Measurements from ENCODE around the gene TMEM86A. TPM values are rescaled to one million over a fixed set of nuclear protein-coding genes. Genes with fewer than 3 reads are reported as not detected.

The TMEM86A gene
- total and polyA plus RNA-seq, 9 donors = 1.5 to 3.4 (median 3.1) TPM

GRCh38 chr11:18721561-18722292 is 23.1 kb downstream of the TMEM86A start:
- WGBS (ENCODE audit: insufficient coverage) = 1% methylated on average over 15 of the region's 36 CpGs
- Histone ChIP-seq H3K4me1 (ENCODE audit: control insufficient read depth, insufficient read depth, low read length) (peaks cover 45% of the 10 kb centered on the region), H3K27me3 (ENCODE audit: control insufficient read depth, insufficient read depth, low read length) (peaks cover 3% of the 10 kb centered on the region), H3K4me3 (ENCODE audit: low read length) (peak overlapping the region; percentile 69), H3K36me3 (ENCODE audit: control insufficient read depth, insufficient read depth, low read length) (no peaks in the 10 kb centered on the region), H3K27ac (ENCODE audit: low read length) (peak overlapping the region; percentile 71), H3K9me3 (replicated peaks; ENCODE audit: control insufficient read depth, low read depth, low read length) (no peaks in the 10 kb centered on the region)
- peak; percentile 58 for DNase-seq

- no peak overlapping the region for H3K27ac ChIP-seq (ENCODE audit: low read length)
- no CpG with 5 or more reads among the region's 1 CpG for WGBS (ENCODE audit: insufficient coverage)
- H3K27me3 ChIP-seq (ENCODE audit: control insufficient read depth, insufficient read depth, low read length) = peaks cover 3% of the 10 kb centered on the region
- peaks cover 49% of the 10 kb centered on the region for H3K4me1 ChIP-seq (ENCODE audit: control insufficient read depth, insufficient read depth, low read length)
- H3K36me3 ChIP-seq (ENCODE audit: control insufficient read depth, insufficient read depth, low read length) = no peaks in the 10 kb centered on the region
- DNase-seq = no peak
- no peaks in the 10 kb centered on the region for H3K9me3 ChIP-seq (replicated peaks; ENCODE audit: control insufficient read depth, low read depth, low read length)
- no peak overlapping the region for H3K4me3 ChIP-seq (ENCODE audit: low read length)
These were observed 23.7 kb downstream of the TMEM86A start for GRCh38 chr11:18722293-18722637.

GRCh38 chr11:18723991-18724390 is 25.4 kb downstream of the TMEM86A start:
- WGBS (ENCODE audit: insufficient coverage) = 24% methylated on average over 5 of the region's 7 CpGs
- peaks cover 3% of the 10 kb centered on the region for H3K27me3 ChIP-seq (ENCODE audit: control insufficient read depth, insufficient read depth, low read length)
- peaks cover 53% of the 10 kb centered on the region for H3K4me1 ChIP-seq (ENCODE audit: control insufficient read depth, insufficient read depth, low read length)
- no peaks in the 10 kb centered on the region for H3K36me3 ChIP-seq (ENCODE audit: control insufficient read depth, insufficient read depth, low read length)
- H3K4me3 ChIP-seq (ENCODE audit: low read length) = no peak overlapping the region
- H3K27ac ChIP-seq (ENCODE audit: low read length) = no peak overlapping the region
- H3K9me3 ChIP-seq (replicated peaks; ENCODE audit: control insufficient read depth, low read depth, low read length) = no peaks in the 10 kb centered on the region
- no peak for DNase-seq

- no peaks in the 10 kb centered on the region for H3K9me3 ChIP-seq (replicated peaks; ENCODE audit: control insufficient read depth, low read depth, low read length)
- WGBS (ENCODE audit: insufficient coverage) = 20% methylated on average over 1 of the region's 7 CpGs
- peaks cover 43% of the 10 kb centered on the region for H3K4me1 ChIP-seq (ENCODE audit: control insufficient read depth, insufficient read depth, low read length)
- peak within 1 kb of the TSS; percentile 1 for H3K27ac ChIP-seq (ENCODE audit: low read length)
- no peaks in the 10 kb centered on the region for H3K36me3 ChIP-seq (ENCODE audit: control insufficient read depth, insufficient read depth, low read length)
- DNase-seq = peak; percentile 44
- no peaks in the 10 kb centered on the region for H3K27me3 ChIP-seq (ENCODE audit: control insufficient read depth, insufficient read depth, low read length)
- no peak within 1 kb of the TSS for H3K4me3 ChIP-seq (ENCODE audit: low read length)
These were observed 27.5 kb downstream of the TMEM86A start, which contains the start of gene IGSF22 for GRCh38 chr11:18726040-18726439. IGSF22 (minus strand) TSS chr11:18726188; CDS start chr11:18724236, 1,952 bp downstream.

- no peaks in the 10 kb centered on the region for H3K27me3 ChIP-seq (ENCODE audit: control insufficient read depth, insufficient read depth, low read length)
- WGBS (ENCODE audit: insufficient coverage) = 62% methylated on average over 9 of the region's 10 CpGs
- H3K4me1 ChIP-seq (ENCODE audit: control insufficient read depth, insufficient read depth, low read length) = peaks cover 30% of the 10 kb centered on the region
- H3K9me3 ChIP-seq (replicated peaks; ENCODE audit: control insufficient read depth, low read depth, low read length) = no peaks in the 10 kb centered on the region
- H3K4me3 ChIP-seq (ENCODE audit: low read length) = no peak overlapping the region
- H3K27ac ChIP-seq (ENCODE audit: low read length) = no peak overlapping the region
- H3K36me3 ChIP-seq (ENCODE audit: control insufficient read depth, insufficient read depth, low read length) = no peaks in the 10 kb centered on the region
- DNase-seq = peak; percentile 61
These were observed 29.1 kb downstream of the TMEM86A start for GRCh38 chr11:18727479-18728236.

GRCh38 chr11:18728658-18729057 is 30.1 kb downstream of the TMEM86A start:
- no peaks in the 10 kb centered on the region for H3K36me3 ChIP-seq (ENCODE audit: control insufficient read depth, insufficient read depth, low read length)
- no peaks in the 10 kb centered on the region for H3K27me3 ChIP-seq (ENCODE audit: control insufficient read depth, insufficient read depth, low read length)
- no peak for DNase-seq
- no peak overlapping the region for H3K4me3 ChIP-seq (ENCODE audit: low read length)
- peaks cover 26% of the 10 kb centered on the region for H3K4me1 ChIP-seq (ENCODE audit: control insufficient read depth, insufficient read depth, low read length)
- no peak overlapping the region for H3K27ac ChIP-seq (ENCODE audit: low read length)
- WGBS (ENCODE audit: insufficient coverage) = 87% methylated on average over 9 of the region's 13 CpGs
- H3K9me3 ChIP-seq (replicated peaks; ENCODE audit: control insufficient read depth, low read depth, low read length) = no peaks in the 10 kb centered on the region

GRCh38 chr11:18729426-18729825 is 30.8 kb downstream of the TMEM86A start:
- WGBS (ENCODE audit: insufficient coverage) = 76% methylated on average over 8 of the region's 16 CpGs
- peaks cover 20% of the 10 kb centered on the region for H3K4me1 ChIP-seq (ENCODE audit: control insufficient read depth, insufficient read depth, low read length)
- H3K36me3 ChIP-seq (ENCODE audit: control insufficient read depth, insufficient read depth, low read length) = no peaks in the 10 kb centered on the region
- H3K4me3 ChIP-seq (ENCODE audit: low read length) = no peak overlapping the region
- no peak for DNase-seq
- H3K27ac ChIP-seq (ENCODE audit: low read length) = no peak overlapping the region
- no peaks in the 10 kb centered on the region for H3K27me3 ChIP-seq (ENCODE audit: control insufficient read depth, insufficient read depth, low read length)
- H3K9me3 ChIP-seq (replicated peaks; ENCODE audit: control insufficient read depth, low read depth, low read length) = no peaks in the 10 kb centered on the region

GRCh38 chr11:18730020-18730419 is 31.4 kb downstream of the TMEM86A start:
- Histone ChIP-seq H3K4me1 (ENCODE audit: control insufficient read depth, insufficient read depth, low read length) (peaks cover 20% of the 10 kb centered on the region), H3K27me3 (ENCODE audit: control insufficient read depth, insufficient read depth, low read length) (no peaks in the 10 kb centered on the region), H3K4me3 (ENCODE audit: low read length) (no peak overlapping the region), H3K9me3 (replicated peaks; ENCODE audit: control insufficient read depth, low read depth, low read length) (no peaks in the 10 kb centered on the region), H3K27ac (ENCODE audit: low read length) (no peak overlapping the region), H3K36me3 (ENCODE audit: control insufficient read depth, insufficient read depth, low read length) (no peaks in the 10 kb centered on the region)
- no peak for DNase-seq
- 81% methylated on average over 7 of the region's 9 CpGs for WGBS (ENCODE audit: insufficient coverage)

GRCh38 chr11:18731441-18731840 is 32.9 kb downstream of the TMEM86A start:
- H3K9me3 ChIP-seq (replicated peaks; ENCODE audit: control insufficient read depth, low read depth, low read length) = no peaks in the 10 kb centered on the region
- H3K36me3 ChIP-seq (ENCODE audit: control insufficient read depth, insufficient read depth, low read length) = no peaks in the 10 kb centered on the region
- peaks cover 11% of the 10 kb centered on the region for H3K4me1 ChIP-seq (ENCODE audit: control insufficient read depth, insufficient read depth, low read length)
- 100% methylated on average over 1 of the region's 2 CpGs for WGBS (ENCODE audit: insufficient coverage)
- DNase-seq = no peak
- H3K27me3 ChIP-seq (ENCODE audit: control insufficient read depth, insufficient read depth, low read length) = no peaks in the 10 kb centered on the region
- no peak overlapping the region for H3K4me3 ChIP-seq (ENCODE audit: low read length)
- no peak overlapping the region for H3K27ac ChIP-seq (ENCODE audit: low read length)

GRCh38 chr11:18731949-18732821 is 33.6 kb downstream of the TMEM86A start:
- H3K4me1 ChIP-seq (ENCODE audit: control insufficient read depth, insufficient read depth, low read length) = peaks cover 6% of the 10 kb centered on the region

More at GRCh38 chr11:18731949-18732821, 33.6 kb downstream of the TMEM86A start:
- WGBS (ENCODE audit: insufficient coverage) = 86% methylated on average over 9 of the region's 11 CpGs
- Histone ChIP-seq H3K27me3 (ENCODE audit: control insufficient read depth, insufficient read depth, low read length) (no peaks in the 10 kb centered on the region), H3K9me3 (replicated peaks; ENCODE audit: control insufficient read depth, low read depth, low read length) (no peaks in the 10 kb centered on the region), H3K4me3 (ENCODE audit: low read length) (no peak overlapping the region), H3K36me3 (ENCODE audit: control insufficient read depth, insufficient read depth, low read length) (no peaks in the 10 kb centered on the region), H3K27ac (ENCODE audit: low read length) (no peak overlapping the region)
- peak; percentile 64 for DNase-seq

Data from muscle of leg (tissue), 11 donors.